WTC11 (cell line): ENCODE results near the gene ILRUN. TPM values are rescaled to one million over a fixed set of nuclear protein-coding genes. Genes with fewer than 3 reads are reported as not detected.
"Not testable (repeated sequence)": the region's sequence is repeated elsewhere in the genome, so short reads cannot be mapped to it uniquely, and the experiment has no call there.

Experiments
- ATAC-seq: fragments of 200-7000 bp; cut with Tn5 transposase; 2 replicates; pipeline ENCODE4 v1.10.0; 2021; ENCODE audit warnings: mild to moderate bottlenecking, moderate library complexity
- CTCF ChIA-PET: fragments of 300-600 bp; sonication (Branson Sonifier 250); formaldehyde crosslinking; loops from one replicate; lab custom pipeline; 2021; ENCODE audit warnings: antibody characterized with exemption; lab: Charles Lee
- POLR2A ChIA-PET: fragments of 350-600 bp; sonication (Branson Sonifier 250); formaldehyde crosslinking; loops from one replicate; lab custom pipeline; 2021; ENCODE audit warnings: antibody characterized with exemption; lab: Charles Lee
- DNase-seq: peaks from one replicate; pipeline ENCODE4 v3.0.0; 2021; ENCODE audit warnings: low spot score
- H3K27ac Mint-ChIP-seq: 2 replicates; pipeline ENCODE4 v1.8.0; 2021; ENCODE audit warnings: mixed read lengths
- H3K27me3 Mint-ChIP-seq: 2 replicates; pipeline ENCODE4 v1.8.0; 2021; ENCODE audit warnings: low read depth, mild to moderate bottlenecking, moderate library complexity, mixed read lengths
- H3K36me3 Mint-ChIP-seq: 2 replicates; pipeline ENCODE4 v1.8.0; 2021; ENCODE audit warnings: mixed read lengths
- H3K4me1 Mint-ChIP-seq: 2 replicates; pipeline ENCODE4 v1.8.0; 2022; ENCODE audit warnings: mixed read lengths
- H3K4me3 Mint-ChIP-seq: 2 replicates; pipeline ENCODE4 v1.8.0; 2021; ENCODE audit warnings: mild to moderate bottlenecking, moderate library complexity, mixed read lengths
- H3K9me3 Mint-ChIP-seq: 2 replicates; pipeline ENCODE4 v1.8.0; 2021; ENCODE audit warnings: mixed read lengths
- ELF4 ChIP-seq: sonication (generic); formaldehyde crosslinking; IDR thresholded peaks from 2 replicates; pipeline ENCODE4 v1.8.1; 2022; ENCODE audit warnings: low read depth, mild to moderate bottlenecking, moderate library complexity, missing genetic modification reagents
- EMX1 ChIP-seq: fragments of 250-450 bp; sonication (Bioruptor Pico); IDR thresholded peaks from 2 replicates; pipeline ENCODE4 v1.8.0; 2021; ENCODE audit warnings: mild to moderate bottlenecking
- ETV6 ChIP-seq: sonication (generic); formaldehyde crosslinking; IDR thresholded peaks from 2 replicates; pipeline ENCODE4 v1.8.1; 2022; ENCODE audit warnings: mild to moderate bottlenecking, missing genetic modification reagents
- IRF2 ChIP-seq: sonication (generic); formaldehyde crosslinking; IDR thresholded peaks from 2 replicates; pipeline ENCODE4 v1.8.0; 2022; ENCODE audit warnings: low read depth, missing genetic modification reagents, borderline replicate concordance
- MXD4 ChIP-seq: fragments of 250-450 bp; sonication (Bioruptor Pico); IDR thresholded peaks from 2 replicates; pipeline ENCODE4 v1.8.0; 2021; ENCODE audit warnings: mild to moderate bottlenecking, moderate library complexity, borderline replicate concordance
- NR3C1 ChIP-seq: sonication (generic); formaldehyde crosslinking; conservative IDR thresholded peaks from 2 replicates; pipeline ENCODE4 v1.8.1; 2023; ENCODE audit warnings: low read depth, mild to moderate bottlenecking, missing genetic modification reagents
- OVOL2 ChIP-seq: fragments of 250-450 bp; sonication (Bioruptor Pico); IDR thresholded peaks from 2 replicates; pipeline ENCODE4 v1.9.0; 2021; ENCODE audit warnings: mild to moderate bottlenecking, borderline replicate concordance
- RELA ChIP-seq: sonication (generic); formaldehyde crosslinking; IDR thresholded peaks from 2 replicates; pipeline ENCODE4 v1.8.1; 2022; ENCODE audit warnings: missing genetic modification reagents, mild to moderate bottlenecking, borderline replicate concordance
- SOX15 ChIP-seq: fragments of 250-450 bp; sonication (Bioruptor Pico); IDR thresholded peaks from 2 replicates; pipeline ENCODE4 v1.9.0; 2021; ENCODE audit warnings: mild to moderate bottlenecking
- STAT6 ChIP-seq: sonication (generic); formaldehyde crosslinking; conservative IDR thresholded peaks from 2 replicates; pipeline ENCODE4 v1.8.1; 2023; ENCODE audit warnings: mild to moderate bottlenecking, low read depth, missing genetic modification reagents, moderate library complexity
- TP53 ChIP-seq: sonication (generic); formaldehyde crosslinking; IDR thresholded peaks from 2 replicates; pipeline ENCODE4 v1.8.1; 2023; ENCODE audit warnings: mild to moderate bottlenecking, missing genetic modification reagents
- ZNF121 ChIP-seq: sonication (generic); formaldehyde crosslinking; IDR thresholded peaks from 2 replicates; pipeline ENCODE4 v1.8.0; 2023; ENCODE audit warnings: missing genetic modification reagents
- ZNF232 ChIP-seq: sonication (generic); formaldehyde crosslinking; IDR thresholded peaks from 2 replicates; pipeline ENCODE4 v1.8.0; 2022; ENCODE audit warnings: mild to moderate bottlenecking, missing genetic modification reagents
- ZNF423 ChIP-seq: fragments of 250-450 bp; sonication (Bioruptor Pico); IDR thresholded peaks from 2 replicates; pipeline ENCODE4 v2.1.2; 2022; ENCODE audit warnings: mild to moderate bottlenecking, moderate library complexity
- total RNA-seq: library from RNA; stranded (reverse); gene quantifications from 3 replicates; pipeline ENCODE4 v1.2.3, GENCODE V29; 2021
- TF ChIP-seq, protein P1 (sequence below): fragments of 250-450 bp; sonication (Bioruptor Pico); IDR thresholded peaks from 2 replicates; pipeline ENCODE4 v2.1.2; 2022; ENCODE audit warnings: mild to moderate bottlenecking, moderate library complexity
- TF ChIP-seq, protein P2 (sequence below): sonication (generic); formaldehyde crosslinking; IDR thresholded peaks from 2 replicates; pipeline ENCODE4 v1.8.1; 2022; ENCODE audit warnings: missing genetic modification reagents, borderline replicate concordance
- TF ChIP-seq, protein P3 (sequence below): sonication (generic); formaldehyde crosslinking; IDR thresholded peaks from 2 replicates; pipeline ENCODE4 v1.8.0; 2023; ENCODE audit warnings: missing genetic modification reagents
- TF ChIP-seq, protein P4 (sequence below): sonication (generic); formaldehyde crosslinking; IDR thresholded peaks from 2 replicates; pipeline ENCODE4 v1.8.1; 2023; ENCODE audit warnings: mild to moderate bottlenecking, missing genetic modification reagents, borderline replicate concordance

Gene ILRUN
- total RNA-seq, 1 experiment from 2014 or later = 75.5 TPM

GRCh38 chr6:34745277-34746103, 48.9 kb upstream of the ILRUN start:
- Mint-ChIP-seq H3K27me3 (no peaks in the 10 kb centered on the region), H3K36me3 (no peaks in the 10 kb centered on the region), H3K4me1 (no peaks in the 10 kb centered on the region), H3K4me3 (no peak overlapping the region), H3K27ac (no peak overlapping the region), H3K9me3 (no peaks in the 10 kb centered on the region)
- ATAC-seq (no peak), DNase-seq (no peak)
- ChIA-PET POLR2A (interaction anchor here (0.6 kb wide), 1 partner anchor 46 kb away, joined by 3 read pairs; no protein-coding TSS in a partner anchor), CTCF (interaction anchor here (0.6 to 2.6 kb wide), 3 partner anchors 11 to 472 kb away, joined by 3 to 10 read pairs (median 4); partner anchors contain the start of gene SNRPC)
- TF ChIP-seq EMX1 (CRISPR knock-in tag) (no peak), ELF4 (CRISPR knock-in tag) (no peak), IRF2 (CRISPR knock-in tag) (no peak), NR3C1 (no peak), ZNF232 (CRISPR knock-in tag) (no peak), ZNF423 (CRISPR knock-in tag) (no peak), TP53 (CRISPR knock-in tag) (no peak), ZNF121 (CRISPR knock-in tag) (no peak), STAT6 (CRISPR knock-in tag) (no peak), SOX15 (CRISPR knock-in tag) (no peak), RELA (CRISPR knock-in tag) (no peak), OVOL2 (no peak), MXD4 (CRISPR knock-in tag) (no peak), ETV6 (CRISPR knock-in tag) (no peak)
- TF ChIP-seq, protein P1, sequence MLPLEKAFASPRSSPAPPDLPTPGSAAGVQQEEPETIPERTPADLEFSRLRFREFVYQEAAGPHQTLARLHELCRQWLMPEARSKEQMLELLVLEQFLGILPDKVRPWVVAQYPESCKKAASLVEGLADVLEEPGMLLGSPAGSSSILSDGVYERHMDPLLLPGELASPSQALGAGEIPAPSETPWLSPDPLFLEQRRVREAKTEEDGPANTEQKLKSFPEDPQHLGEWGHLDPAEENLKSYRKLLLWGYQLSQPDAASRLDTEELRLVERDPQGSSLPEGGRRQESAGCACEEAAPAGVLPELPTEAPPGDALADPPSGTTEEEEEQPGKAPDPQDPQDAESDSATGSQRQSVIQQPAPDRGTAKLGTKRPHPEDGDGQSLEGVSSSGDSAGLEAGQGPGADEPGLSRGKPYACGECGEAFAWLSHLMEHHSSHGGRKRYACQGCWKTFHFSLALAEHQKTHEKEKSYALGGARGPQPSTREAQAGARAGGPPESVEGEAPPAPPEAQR (CRISPR knock-in tag) = no peak
- TF ChIP-seq, protein P2, sequence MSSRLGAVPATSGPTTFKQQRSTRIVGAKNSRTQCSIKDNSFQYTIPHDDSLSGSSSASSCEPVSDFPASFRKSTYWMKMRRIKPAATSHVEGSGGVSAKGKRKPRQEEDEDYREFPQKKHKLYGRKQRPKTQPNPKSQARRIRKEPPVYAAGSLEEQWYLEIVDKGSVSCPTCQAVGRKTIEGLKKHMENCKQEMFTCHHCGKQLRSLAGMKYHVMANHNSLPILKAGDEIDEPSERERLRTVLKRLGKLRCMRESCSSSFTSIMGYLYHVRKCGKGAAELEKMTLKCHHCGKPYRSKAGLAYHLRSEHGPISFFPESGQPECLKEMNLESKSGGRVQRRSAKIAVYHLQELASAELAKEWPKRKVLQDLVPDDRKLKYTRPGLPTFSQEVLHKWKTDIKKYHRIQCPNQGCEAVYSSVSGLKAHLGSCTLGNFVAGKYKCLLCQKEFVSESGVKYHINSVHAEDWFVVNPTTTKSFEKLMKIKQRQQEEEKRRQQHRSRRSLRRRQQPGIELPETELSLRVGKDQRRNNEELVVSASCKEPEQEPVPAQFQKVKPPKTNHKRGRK (CRISPR knock-in tag) = no peak
- TF ChIP-seq, protein P3, sequence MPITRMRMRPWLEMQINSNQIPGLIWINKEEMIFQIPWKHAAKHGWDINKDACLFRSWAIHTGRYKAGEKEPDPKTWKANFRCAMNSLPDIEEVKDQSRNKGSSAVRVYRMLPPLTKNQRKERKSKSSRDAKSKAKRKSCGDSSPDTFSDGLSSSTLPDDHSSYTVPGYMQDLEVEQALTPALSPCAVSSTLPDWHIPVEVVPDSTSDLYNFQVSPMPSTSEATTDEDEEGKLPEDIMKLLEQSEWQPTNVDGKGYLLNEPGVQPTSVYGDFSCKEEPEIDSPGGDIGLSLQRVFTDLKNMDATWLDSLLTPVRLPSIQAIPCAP = no peak
- TF ChIP-seq, protein P4, sequence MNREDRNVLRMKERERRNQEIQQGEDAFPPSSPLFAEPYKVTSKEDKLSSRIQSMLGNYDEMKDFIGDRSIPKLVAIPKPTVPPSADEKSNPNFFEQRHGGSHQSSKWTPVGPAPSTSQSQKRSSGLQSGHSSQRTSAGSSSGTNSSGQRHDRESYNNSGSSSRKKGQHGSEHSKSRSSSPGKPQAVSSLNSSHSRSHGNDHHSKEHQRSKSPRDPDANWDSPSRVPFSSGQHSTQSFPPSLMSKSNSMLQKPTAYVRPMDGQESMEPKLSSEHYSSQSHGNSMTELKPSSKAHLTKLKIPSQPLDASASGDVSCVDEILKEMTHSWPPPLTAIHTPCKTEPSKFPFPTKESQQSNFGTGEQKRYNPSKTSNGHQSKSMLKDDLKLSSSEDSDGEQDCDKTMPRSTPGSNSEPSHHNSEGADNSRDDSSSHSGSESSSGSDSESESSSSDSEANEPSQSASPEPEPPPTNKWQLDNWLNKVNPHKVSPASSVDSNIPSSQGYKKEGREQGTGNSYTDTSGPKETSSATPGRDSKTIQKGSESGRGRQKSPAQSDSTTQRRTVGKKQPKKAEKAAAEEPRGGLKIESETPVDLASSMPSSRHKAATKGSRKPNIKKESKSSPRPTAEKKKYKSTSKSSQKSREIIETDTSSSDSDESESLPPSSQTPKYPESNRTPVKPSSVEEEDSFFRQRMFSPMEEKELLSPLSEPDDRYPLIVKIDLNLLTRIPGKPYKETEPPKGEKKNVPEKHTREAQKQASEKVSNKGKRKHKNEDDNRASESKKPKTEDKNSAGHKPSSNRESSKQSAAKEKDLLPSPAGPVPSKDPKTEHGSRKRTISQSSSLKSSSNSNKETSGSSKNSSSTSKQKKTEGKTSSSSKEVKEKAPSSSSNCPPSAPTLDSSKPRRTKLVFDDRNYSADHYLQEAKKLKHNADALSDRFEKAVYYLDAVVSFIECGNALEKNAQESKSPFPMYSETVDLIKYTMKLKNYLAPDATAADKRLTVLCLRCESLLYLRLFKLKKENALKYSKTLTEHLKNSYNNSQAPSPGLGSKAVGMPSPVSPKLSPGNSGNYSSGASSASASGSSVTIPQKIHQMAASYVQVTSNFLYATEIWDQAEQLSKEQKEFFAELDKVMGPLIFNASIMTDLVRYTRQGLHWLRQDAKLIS (CRISPR knock-in tag) = no peak

GRCh38 chr6:34744294-34744647, 47.7 kb upstream of the ILRUN start:
- H3K27ac Mint-ChIP-seq, H3K27me3 Mint-ChIP-seq, H3K36me3 Mint-ChIP-seq, DNase-seq, H3K9me3 Mint-ChIP-seq, H3K4me1 Mint-ChIP-seq, POLR2A ChIA-PET, H3K4me3 Mint-ChIP-seq, ATAC-seq: not testable (repeated sequence)
- CTCF ChIA-PET = interaction anchor here (0.8 to 2.6 kb wide), 2 partner anchors 13 to 156 kb away, joined by 3 to 10 read pairs; partner anchors contain the start of gene SNRPC
